SK-N-MC (cell line): ENCODE data around the gene NOP16.

Experiments used
- DNase-seq: peaks from one replicate; pipeline ENCODE4 v3.0.0-alpha.2; 2011; ENCODE audit warnings: low read depth, low spot score
- H3K27ac ChIP-seq: fragments of 200-600 bp; sonication (generic); 2 replicates; pipeline ENCODE4 v1.5.1; 2016; ENCODE audit warnings: mixed run types
- H3K36me3 ChIP-seq: fragments of 200-600 bp; sonication (generic); 2 replicates; pipeline ENCODE4 v1.6.1; 2017; ENCODE audit warnings: antibody characterized with exemption, low read length, mixed read lengths; ENCODE audit not compliant: insufficient read depth
- H3K4me3 ChIP-seq: fragments of 200-600 bp; sonication (generic); 2 replicates; pipeline ENCODE4 v1.5.1; 2016
- H3K9ac ChIP-seq: fragments of 200-600 bp; sonication (generic); 2 replicates; pipeline ENCODE4 v1.8.0; 2017; ENCODE audit warnings: mixed run types, mixed read lengths; ENCODE audit not compliant: insufficient read length
- H3K9me3 ChIP-seq: fragments of 200-600 bp; sonication (generic); 2 replicates; pipeline ENCODE4 v1.6.1; 2017; ENCODE audit warnings: low read depth, mild to moderate bottlenecking, antibody characterized with exemption, low read length, moderate library complexity, mixed read lengths
- EZH2 ChIP-seq: fragments of 200-600 bp; sonication (generic); IDR thresholded peaks from one replicate; pipeline ENCODE4 v1.6.1; 2017; ENCODE audit warnings: antibody characterized with exemption
- FOXP2 ChIP-seq: optimal IDR thresholded peaks from 2 replicates; pipeline ENCODE3; 2011; ENCODE audit warnings: mild to moderate bottlenecking, moderate library complexity; ENCODE audit not compliant: insufficient read depth; ENCODE audit errors: extremely low read length, control extremely low read depth
- POLR2AphosphoS5 ChIP-seq: IDR thresholded peaks from 2 replicates; pipeline ENCODE4 v1.6.1; 2012; ENCODE audit warnings: mild to moderate bottlenecking, low read depth, low read length, borderline replicate concordance

NOP16 gene, protein sequence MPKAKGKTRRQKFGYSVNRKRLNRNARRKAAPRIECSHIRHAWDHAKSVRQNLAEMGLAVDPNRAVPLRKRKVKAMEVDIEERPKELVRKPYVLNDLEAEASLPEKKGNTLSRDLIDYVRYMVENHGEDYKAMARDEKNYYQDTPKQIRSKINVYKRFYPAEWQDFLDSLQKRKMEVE

DNA sequence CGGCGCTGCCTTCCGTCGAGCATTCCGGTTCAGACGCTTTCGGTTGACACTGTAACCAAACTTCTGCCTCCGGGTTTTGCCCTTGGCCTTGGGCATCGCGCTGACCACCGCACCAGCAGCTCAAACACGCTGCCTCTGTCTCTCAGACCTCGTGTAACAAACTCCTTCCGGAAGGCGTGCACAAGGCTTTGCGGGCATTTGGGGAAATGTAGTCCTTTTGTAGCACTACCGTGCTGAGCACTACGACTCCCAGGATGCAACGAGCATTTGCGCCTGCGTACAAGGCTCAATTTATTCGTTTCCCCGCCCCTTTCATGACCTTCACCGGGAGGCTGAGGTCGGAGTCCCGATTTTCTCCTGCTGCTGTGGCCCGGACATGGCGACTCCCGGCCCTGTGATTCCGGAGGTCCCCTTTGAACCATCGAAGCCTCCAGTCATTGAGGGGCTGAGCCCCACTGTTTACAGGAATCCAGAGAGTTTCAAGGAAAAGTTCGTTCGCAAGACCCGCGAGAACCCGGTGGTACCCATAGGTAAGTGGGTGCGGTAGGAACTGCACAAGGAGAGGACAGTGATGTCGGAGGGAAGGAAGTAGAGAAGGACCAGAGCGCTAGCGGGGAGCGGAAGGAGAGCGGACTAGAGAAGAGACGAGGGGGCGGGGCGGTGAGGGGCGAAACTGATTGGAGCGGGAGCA, at the start of gene NOP16, which contains the start of gene HIGD2A:
Gene NOP16 (minus strand): TSS at position 155 of the 691 bp plus-strand sequence. CDS start 59 bp downstream, at position 96.
Gene HIGD2A (plus strand): TSS at position 308 of the 691 bp plus-strand sequence. CDS start 69 bp downstream, at position 377.
- DNase-seq, result peak; percentile 97
- TF ChIP-seq FOXP2 (no peak), EZH2 (no peak), POLR2AphosphoS5 (peak; percentile 96)
- Histone ChIP-seq H3K36me3 (peaks cover 44% of the 10 kb centered on the region), H3K4me3 (peak within 1 kb of the TSS; percentile 86), H3K9me3 (no peaks in the 10 kb centered on the region), H3K27ac (peak within 1 kb of the TSS; percentile 97), H3K9ac (peak within 1 kb of the TSS; percentile 96)

DNA sequence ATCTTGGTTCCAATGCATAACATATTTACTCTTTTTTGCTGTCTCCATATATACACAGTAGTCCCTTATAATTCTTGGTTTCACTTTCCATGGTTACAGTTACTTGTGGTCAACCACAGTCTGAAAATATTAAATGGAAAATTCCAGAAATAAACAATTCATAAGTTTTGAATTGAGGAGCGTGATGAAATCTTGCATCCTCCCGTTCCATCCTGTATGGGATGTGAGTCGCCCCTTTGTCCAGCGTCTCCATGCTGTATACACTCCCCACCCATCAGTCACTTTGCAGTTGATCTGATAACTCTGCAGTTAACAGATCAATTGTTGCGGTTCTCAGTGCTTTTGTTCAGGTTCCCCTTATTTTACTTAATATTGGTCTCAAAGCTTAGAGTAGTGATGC, 48.3 kb upstream of the NOP16 start:
- DNase-seq, result no peak
- no peak for TF ChIP-seq EZH2
- no peak for TF ChIP-seq POLR2AphosphoS5
- no peak for TF ChIP-seq FOXP2
- Histone ChIP-seq H3K4me3 (no peak overlapping the region), H3K36me3 (no peaks in the 10 kb centered on the region), H3K27ac (no peak overlapping the region), H3K9me3 (no peaks in the 10 kb centered on the region), H3K9ac (no peak overlapping the region)

GRCh38 chr5:176432707-176433106, 44.3 kb upstream of the NOP16 start:
- H3K9me3 ChIP-seq, result no peaks in the 10 kb centered on the region
- TF ChIP-seq EZH2 (no peak), POLR2AphosphoS5 (no peak), FOXP2 (no peak)

GRCh38 chr5:176429972-176430371, 41.6 kb upstream of the NOP16 start:
- Histone ChIP-seq H3K27ac (no peak overlapping the region), H3K36me3 (no peaks in the 10 kb centered on the region), H3K4me3 (no peak overlapping the region), H3K9me3 (no peaks in the 10 kb centered on the region), H3K9ac (no peak overlapping the region)
- DNase-seq, result no peak
- TF ChIP-seq EZH2 (no peak), FOXP2 (no peak), POLR2AphosphoS5 (no peak)

More at GRCh38 chr5:176432707-176433106, 44.3 kb upstream of the NOP16 start:
- DNase-seq, result no peak
- Histone ChIP-seq H3K4me3 (no peak overlapping the region), H3K27ac (no peak overlapping the region), H3K9ac (no peak overlapping the region), H3K36me3 (no peaks in the 10 kb centered on the region)

- no peak overlapping the region for H3K27ac ChIP-seq
- no peak for TF ChIP-seq POLR2AphosphoS5
- TF ChIP-seq EZH2, result no peak
- TF ChIP-seq FOXP2, result no peak
- no peak for DNase-seq
- H3K9me3 ChIP-seq, result no peaks in the 10 kb centered on the region
- H3K9ac ChIP-seq, result no peak overlapping the region
- H3K4me3 ChIP-seq, result no peak overlapping the region
- H3K36me3 ChIP-seq, result no peaks in the 10 kb centered on the region
Measured at GRCh38 chr5:176427971-176428370, 39.6 kb upstream of the NOP16 start.

GRCh38 chr5:176426876-176427275, 38.5 kb upstream of the NOP16 start:
- no peak overlapping the region for H3K4me3 ChIP-seq
- no peak for DNase-seq
- no peaks in the 10 kb centered on the region for H3K36me3 ChIP-seq
- no peak overlapping the region for H3K9ac ChIP-seq
- H3K9me3 ChIP-seq, result no peaks in the 10 kb centered on the region
- TF ChIP-seq FOXP2, result no peak
- TF ChIP-seq POLR2AphosphoS5, result no peak
- no peak for TF ChIP-seq EZH2
- no peak overlapping the region for H3K27ac ChIP-seq

- TF ChIP-seq FOXP2 (no peak), POLR2AphosphoS5 (no peak), EZH2 (no peak)
- no peak for DNase-seq
- no peak overlapping the region for H3K9ac ChIP-seq
- H3K36me3 ChIP-seq, result no peaks in the 10 kb centered on the region
- H3K27ac ChIP-seq, result no peak overlapping the region
- no peak overlapping the region for H3K4me3 ChIP-seq
- no peaks in the 10 kb centered on the region for H3K9me3 ChIP-seq
Measured at GRCh38 chr5:176425791-176426190, 37.4 kb upstream of the NOP16 start.

DNA sequence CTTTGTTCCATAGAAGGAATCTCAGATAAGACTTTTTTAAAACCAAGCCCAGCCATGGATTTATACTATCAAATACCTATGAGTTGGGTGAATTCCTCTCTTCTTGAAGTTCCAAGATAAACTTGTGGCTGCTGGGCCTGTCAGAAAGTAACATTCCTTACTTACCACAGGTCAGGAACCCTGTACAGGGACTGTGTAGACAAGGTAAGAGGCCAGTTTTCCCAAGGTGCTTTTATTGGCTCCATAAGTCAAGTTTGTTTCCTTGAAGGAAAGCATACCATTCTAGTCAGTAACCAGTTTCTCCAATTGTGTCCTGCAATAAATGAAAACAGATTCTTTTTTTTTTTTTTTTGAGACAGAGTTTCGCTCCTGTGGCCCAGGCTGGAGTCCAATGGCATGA, 36.7 kb upstream of the NOP16 start:
- Histone ChIP-seq H3K9me3 (no peaks in the 10 kb centered on the region), H3K9ac (no peak overlapping the region), H3K36me3 (no peaks in the 10 kb centered on the region), H3K4me3 (no peak overlapping the region), H3K27ac (no peak overlapping the region)
- TF ChIP-seq POLR2AphosphoS5 (no peak), FOXP2 (no peak), EZH2 (no peak)
- DNase-seq, result no peak
